K562 (cell line): ENCODE measurements around the gene GPC3. TPM values are rescaled to one million over a fixed set of nuclear protein-coding genes. Genes with fewer than 3 reads are reported as not detected.

ENCODE experiments used
- ATAC-seq: fragments of 200-7000 bp; cut with Tn5 transposase; 3 replicates; pipeline ENCODE4 v1.9.1; 2020; ENCODE audit warnings: moderate library complexity
- BruUV-seq: library from RNA; stranded (reverse); fragments of 400-500 nt; replicated peaks from 2 replicates; lab custom pipeline; 2021; lab: Mats Ljungman, UMichigan
- CTCF ChIA-PET: fragments of 300-600 bp; formaldehyde crosslinking; extraction: SDS; loops from one replicate; lab custom pipeline; 2021; ENCODE audit warnings: low intra/inter-chr PET ratio; lab: Yijun Ruan, JAX
- POLR2A ChIA-PET: fragments of 300-600, 350-650 bp; sonication (Branson Sonifier 250); formaldehyde crosslinking; extraction: SDS; loops from one replicate; lab custom pipeline; 2021; ENCODE audit warnings: antibody characterized with exemption, inconsistent platforms; lab: Yijun Ruan, JAX
- DNase-seq, 4 experiments: peaks; one replicate each; pipeline versions ENCODE4 v3.0.0 to v3.0.0-alpha.2; 2011 to 2018; ENCODE audit warnings: low spot score in 3 of 4, mixed read lengths in 3 of 4; ENCODE audit errors: extremely low read depth in 1 of 4
- FAIRE-seq: peaks from 2 replicates; lab custom pipeline; 2011; peaks lifted over from hg19 to GRCh38; lab: Jason Lieb, UNC
- H2AFZ ChIP-seq: 2 replicates; pipeline ENCODE4 v1.6.0; 2011; ENCODE audit warnings: low read depth, low read length, control low read depth, inconsistent platforms
- H3K27ac ChIP-seq: fragments of 200-600 bp; 3 replicates; pipeline ENCODE4 v1.8.0; 2011; ENCODE audit warnings: low read depth, mild to moderate bottlenecking, control low read depth, inconsistent platforms, low read length, moderate library complexity, mixed read lengths; ENCODE audit errors: extremely low read depth
- H3K27me3 ChIP-seq, 2 experiments: fragments of 300-600 bp in 1 of 2; 2 replicates in 1 of 2; 3 replicates in 1 of 2; pipeline versions ENCODE4 v1.6.0 to v1.8.0; 2011; ENCODE audit warnings: inconsistent platforms in 2 of 2, low read length in 2 of 2, mild to moderate bottlenecking in 1 of 2, mixed read lengths in 1 of 2, moderate library complexity in 1 of 2; ENCODE audit not compliant: control insufficient read depth in 2 of 2, insufficient read depth in 2 of 2
- H3K36me3 ChIP-seq: fragments of 300-600 bp; 3 replicates; pipeline ENCODE4 v1.8.0; 2011; ENCODE audit warnings: mild to moderate bottlenecking, low read length, inconsistent platforms; ENCODE audit not compliant: control insufficient read depth, insufficient read depth
- H3K4me1 ChIP-seq, 2 experiments: fragments of 200-600 bp in 1 of 2; replicated peaks in 1 of 2; 2 replicates in 1 of 2; 3 replicates in 1 of 2; pipeline versions ENCODE4 v1.5.1 to v1.8.0; 2011; ENCODE audit warnings: inconsistent platforms in 2 of 2, low read length in 2 of 2, mild to moderate bottlenecking in 1 of 2, mixed read lengths in 1 of 2, moderate library complexity in 1 of 2; ENCODE audit not compliant: control insufficient read depth in 2 of 2, insufficient read depth in 2 of 2
- H3K4me2 ChIP-seq: 2 replicates; pipeline ENCODE4 v1.6.1; 2011; ENCODE audit warnings: low read length, control low read depth, inconsistent platforms, mixed read lengths; ENCODE audit not compliant: insufficient read depth
- H3K4me3 ChIP-seq: fragments of 200-600 bp; sonication (generic), shearing (Covaris generic); 2 replicates; pipeline ENCODE4 v1.5.1; 2016; ENCODE audit warnings: control low read depth, inconsistent platforms
- H3K79me2 ChIP-seq: fragments of 200-600 bp; 3 replicates; pipeline ENCODE4 v1.8.0; 2011; ENCODE audit warnings: low read length, inconsistent platforms; ENCODE audit not compliant: control insufficient read depth, insufficient read depth
- H3K9ac ChIP-seq, 2 experiments: 2 replicates each; pipeline versions ENCODE4 v1.6.0 to v1.6.1; 2011; ENCODE audit warnings: low read depth in 2 of 2, low read length in 2 of 2, control low read depth in 1 of 2, inconsistent platforms in 1 of 2, mild to moderate bottlenecking in 1 of 2, mixed read lengths in 1 of 2; ENCODE audit not compliant: insufficient read depth in 1 of 2
- H3K9me1 ChIP-seq: one replicate; pipeline ENCODE4 v1.6.0; 2011; ENCODE audit warnings: inconsistent platforms, mild to moderate bottlenecking, low read length, moderate library complexity; ENCODE audit not compliant: control insufficient read depth, insufficient read depth
- H3K9me3 ChIP-seq: replicated peaks from 2 replicates; pipeline ENCODE4 v1.5.1; 2011; ENCODE audit warnings: low read depth, low read length, inconsistent platforms; ENCODE audit not compliant: control insufficient read depth, insufficient read depth
- H4K20me1 ChIP-seq: replicated peaks from 2 replicates; pipeline ENCODE4 v1.6.1; 2011; ENCODE audit warnings: low read length, inconsistent platforms, mixed read lengths; ENCODE audit not compliant: control insufficient read depth, insufficient read depth
- CBFA2T3 ChIP-seq: fragments of 450-650 bp; IDR thresholded peaks from 2 replicates; pipeline ENCODE4 v1.6.1; 2017
- CBX5 ChIP-seq: IDR thresholded peaks from 2 replicates; pipeline ENCODE4 v1.6.1; 2014; ENCODE audit warnings: low read depth, borderline replicate concordance
- CHD2 ChIP-seq: IDR thresholded peaks from 2 replicates; pipeline ENCODE4 v1.6.1; 2011; ENCODE audit warnings: low read depth, low read length
- COPS2 ChIP-seq: fragments of 450-650 bp; conservative IDR thresholded peaks from 2 replicates; pipeline ENCODE4 v1.6.1; 2016; ENCODE audit warnings: mild to moderate bottlenecking, moderate library complexity
- FOXJ3 ChIP-seq: sonication (generic); formaldehyde crosslinking; IDR thresholded peaks from 2 replicates; pipeline ENCODE4 v1.4.0; 2020; ENCODE audit warnings: mild to moderate bottlenecking, missing genetic modification reagents
- FUS ChIP-seq: fragments of 200-400 bp; formaldehyde crosslinking; optimal IDR thresholded peaks from 2 replicates; pipeline ENCODE3; 2017; ENCODE audit warnings: low read depth, low read length
- PCBP2 ChIP-seq: fragments of 200-400 bp; formaldehyde crosslinking; IDR thresholded peaks from 2 replicates; pipeline ENCODE4 v1.6.1; 2018; ENCODE audit warnings: low read length, low read depth, mild to moderate bottlenecking, moderate library complexity; ENCODE audit not compliant: poor library complexity, severe bottlenecking
- SMAD2 ChIP-seq: fragments of 150-350 bp; IDR thresholded peaks from 2 replicates; pipeline ENCODE4 v1.6.1; 2014; ENCODE audit warnings: low read depth, mild to moderate bottlenecking, low read length
- ZNF23 ChIP-seq: fragments of 250-450 bp; sonication (Bioruptor Pico); IDR thresholded peaks from 2 replicates; pipeline ENCODE4 v1.4.0; 2020; ENCODE audit warnings: mild to moderate bottlenecking
- ZNF3 ChIP-seq: fragments of 250-450 bp; sonication (Bioruptor Pico); IDR thresholded peaks from 2 replicates; pipeline ENCODE4 v1.5.0; 2021; ENCODE audit warnings: mild to moderate bottlenecking, moderate library complexity
- ZNF780A ChIP-seq: fragments of 250-450 bp; sonication (Bioruptor Pico); IDR thresholded peaks from 2 replicates; pipeline ENCODE4 v1.5.0; 2021; ENCODE audit warnings: mild to moderate bottlenecking
- whole genome bisulfite sequencing: fragments of 100-300 bp; shearing (Covaris generic); methylation state at CpG from one replicate; pipeline ENCODE4 v1.1.6; 2016; ENCODE audit warnings: low coverage, mixed read lengths; ENCODE audit not compliant: insufficient coverage; ENCODE audit errors: missing lambda C conversion rate; 5-methylcytosine and 5-hydroxymethylcytosine counted together
- in situ Hi-C: fragments of 300-500 bp; cut with MboI; formaldehyde crosslinking; loops from 4 replicates; pipeline ENCODE4 v1.15.0; 2018; ENCODE audit warnings: inconsistent platforms, mixed read lengths
- intact Hi-C: fragments of 100-400 bp; cut with micrococcal nuclease; formaldehyde crosslinking; loops from 2 replicates; pipeline ENCODE4 v1.14.2; 2022
- polyA plus RNA-seq, 8 experiments: library from polyadenylated mRNA; depleted of rRNA in 4 of 8; stranded (reverse) in 5 of 8; unstranded in 3 of 8; fragments of >200 nt; fragmentation: Nextera tagmentation in 2 of 8; fragmentation: Illumina TruSeq in 1 of 8; extraction: Ambion mirVana in 2 of 8; extraction: Trizol in 1 of 8; gene quantifications; 2 replicates each; pipeline versions ENCODE4 v1.2.1 to v1.2.3, GENCODE V29; 2011 to 2014; ENCODE audit warnings: inconsistent platforms in 1 of 8, missing spikeins in 1 of 8
- total RNA-seq, 7 experiments: library from RNA; depleted of rRNA in 6 of 7; stranded (reverse); fragments of >200 nt in 6 of 7; fragmentation: Illumina TruSeq in 2 of 7; extraction: Trizol in 2 of 7; gene quantifications; 2 replicates each; pipeline versions ENCODE4 v1.2.1 to v1.2.3, GENCODE V29; 2011 to 2021; ENCODE audit warnings: low replicate concordance in 1 of 7
- TF ChIP-seq, protein P1 (sequence below): fragments of 250-450 bp; sonication (Bioruptor Pico); IDR thresholded peaks from 2 replicates; pipeline ENCODE4 v1.9.0; 2021; ENCODE audit warnings: mild to moderate bottlenecking
- TF ChIP-seq, protein P2 (sequence below): fragments of 450-650 bp; formaldehyde crosslinking; IDR thresholded peaks from 2 replicates; pipeline ENCODE4 v1.4.0; 2020; ENCODE audit warnings: mild to moderate bottlenecking

The GPC3 gene
- total and polyA plus RNA-seq, 9 of the 15 experiments (the other 6 are each of a cell fraction or from before 2014, with no cell fraction given), result 0.42 TPM; not detected in 8

DNA sequence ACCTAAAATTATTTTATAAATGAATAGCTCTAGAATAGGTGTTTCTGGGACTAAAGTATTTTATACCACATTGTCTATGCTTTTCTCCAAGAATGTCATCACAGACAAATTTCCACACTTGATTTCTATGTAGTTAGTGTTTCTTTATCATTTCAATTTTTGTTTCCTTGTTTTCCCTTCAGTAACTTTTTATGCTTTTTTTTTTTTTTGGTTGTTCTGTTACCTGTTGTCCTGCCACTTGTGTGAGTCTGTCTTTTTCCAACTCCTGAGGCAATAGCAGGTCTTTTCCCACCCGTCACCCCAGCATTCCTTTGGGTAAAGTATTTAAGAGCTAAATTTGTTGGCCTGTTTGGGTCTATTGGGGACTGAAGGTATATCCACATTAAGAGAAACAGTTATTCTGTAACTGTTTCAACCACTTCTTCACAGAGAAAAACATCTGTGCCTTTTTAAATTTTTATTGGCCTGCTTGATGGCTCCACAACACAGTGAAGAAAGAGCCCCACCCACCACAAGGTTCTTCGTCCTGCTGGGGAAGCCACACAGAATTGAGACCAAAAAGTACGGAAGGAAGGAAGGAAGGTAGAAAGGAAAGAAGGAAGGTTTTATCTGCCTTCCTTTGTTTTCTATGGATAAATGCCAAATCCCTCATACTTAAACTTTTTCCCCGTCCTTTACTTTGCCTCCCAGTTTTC is 17.7 kb upstream of the GPC3 start:
- H2AFZ ChIP-seq, result no peak overlapping the region
- intact Hi-C loops, result no loop called here
- H3K9ac ChIP-seq, result no peak overlapping the region
- no peaks in the 10 kb centered on the region for H3K9me3 ChIP-seq
- ChIA-PET POLR2A (no interaction called here), CTCF (no interaction called here)
- WGBS, result 4% methylated on average over 4 of the region's 4 CpGs
- no peak overlapping the region for H3K4me3 ChIP-seq
- H4K20me1 ChIP-seq, result no peaks in the 10 kb centered on the region
- ATAC-seq (no peak), FAIRE-seq (no peak), DNase-seq (no peak)
- H3K4me1 ChIP-seq, result no peaks in the 10 kb centered on the region
- no peaks in the 10 kb centered on the region for H3K9me1 ChIP-seq
- no peaks in the 10 kb centered on the region for H3K27me3 ChIP-seq
- no peaks in the 10 kb centered on the region for H3K79me2 ChIP-seq
- no peaks in the 10 kb centered on the region for H3K36me3 ChIP-seq
- BruUV-seq, result no TSS peak
- in situ Hi-C loops, result no loop called here
- H3K27ac ChIP-seq, result no peak overlapping the region
- no peak overlapping the region for H3K4me2 ChIP-seq
- no peak for TF ChIP-seq COPS2
- TF ChIP-seq ZNF780A, result no peak
- TF ChIP-seq ZNF3 (CRISPR knock-in tag), result no peak
- no peak for TF ChIP-seq CHD2
- TF ChIP-seq PCBP2, result no peak
- TF ChIP-seq CBFA2T3, result no peak
- TF ChIP-seq, protein P1, sequence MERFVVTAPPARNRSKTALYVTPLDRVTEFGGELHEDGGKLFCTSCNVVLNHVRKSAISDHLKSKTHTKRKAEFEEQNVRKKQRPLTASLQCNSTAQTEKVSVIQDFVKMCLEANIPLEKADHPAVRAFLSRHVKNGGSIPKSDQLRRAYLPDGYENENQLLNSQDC (CRISPR knock-in tag), result no peak
- TF ChIP-seq FUS, result no peak
- TF ChIP-seq, protein P2, sequence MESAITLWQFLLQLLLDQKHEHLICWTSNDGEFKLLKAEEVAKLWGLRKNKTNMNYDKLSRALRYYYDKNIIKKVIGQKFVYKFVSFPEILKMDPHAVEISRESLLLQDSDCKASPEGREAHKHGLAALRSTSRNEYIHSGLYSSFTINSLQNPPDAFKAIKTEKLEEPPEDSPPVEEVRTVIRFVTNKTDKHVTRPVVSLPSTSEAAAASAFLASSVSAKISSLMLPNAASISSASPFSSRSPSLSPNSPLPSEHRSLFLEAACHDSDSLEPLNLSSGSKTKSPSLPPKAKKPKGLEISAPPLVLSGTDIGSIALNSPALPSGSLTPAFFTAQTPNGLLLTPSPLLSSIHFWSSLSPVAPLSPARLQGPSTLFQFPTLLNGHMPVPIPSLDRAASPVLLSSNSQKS, result no peak
- no peak for TF ChIP-seq SMAD2
- TF ChIP-seq CBX5, result no peak
- no peak for TF ChIP-seq FOXJ3 (CRISPR knock-in tag)
- TF ChIP-seq ZNF23 (CRISPR knock-in tag), result no peak
